GM12878 (cell line): ENCODE measurements around the gene ADPGK. TPM values are rescaled to one million over a fixed set of nuclear protein-coding genes. Genes with fewer than 3 reads are reported as not detected.

Experiments used
- ATAC-seq: fragments of 200-7000 bp; cut with Tn5 transposase; 3 replicates; pipeline ENCODE4 v1.9.1; 2020; ENCODE audit warnings: mild to moderate bottlenecking, moderate library complexity
- BruUV-seq: library from RNA; stranded (reverse); fragments of 400-500 nt; replicated peaks from 2 replicates; lab custom pipeline; 2021; lab: Mats Ljungman, UMichigan
- CTCF ChIA-PET: fragments of 300-600 bp; sonication (Branson Sonifier 250); formaldehyde crosslinking; extraction: SDS; loops from one replicate; lab custom pipeline; 2021; ENCODE audit warnings: inconsistent platforms; lab: Yijun Ruan, JAX
- POLR2A ChIA-PET: fragments of 350-600 bp; formaldehyde crosslinking; extraction: SDS; loops from one replicate; lab custom pipeline; 2021; ENCODE audit warnings: inconsistent platforms; lab: Charles Lee
- RAD21 ChIA-PET: fragments of 300-600 bp; sonication (Branson Sonifier 250); formaldehyde crosslinking; loops from one replicate; lab custom pipeline; 2023; ENCODE audit warnings: antibody characterized with exemption; ENCODE audit not compliant: unreplicated experiment; lab: Charles Lee
- SMC1A ChIA-PET: fragments of 300-600 bp; sonication (Branson Sonifier 250); formaldehyde crosslinking; loops from one replicate; lab custom pipeline; 2023; ENCODE audit not compliant: unreplicated experiment, uncharacterized antibody; lab: Charles Lee
- DNase-seq: peaks from one replicate; pipeline ENCODE4 v3.0.0-alpha.2; 2011; ENCODE audit warnings: low read depth, low spot score
- FAIRE-seq: peaks from 3 replicates; lab custom pipeline; 2011; peaks lifted over from hg19 to GRCh38; lab: Jason Lieb, UNC
- H2AFZ ChIP-seq: 2 replicates; pipeline ENCODE4 v1.6.0; 2011; ENCODE audit warnings: low read depth, low read length, control low read depth; ENCODE audit not compliant: control insufficient read depth
- H3K27ac ChIP-seq: 2 replicates; pipeline ENCODE4 v1.5.1; 2011; ENCODE audit warnings: control low read depth; ENCODE audit not compliant: control insufficient read depth, insufficient read depth
- H3K27me3 ChIP-seq, 2 experiments: replicated peaks in 1 of 2; 2 replicates each; pipeline versions ENCODE4 v1.6.0 to v1.6.1; 2011; ENCODE audit warnings: low read length in 1 of 2; ENCODE audit not compliant: control insufficient read depth in 2 of 2, insufficient read depth in 2 of 2
- H3K36me3 ChIP-seq, 2 experiments: 2 replicates each; pipeline ENCODE4 v1.5.1; 2011; ENCODE audit warnings: low read length in 1 of 2; ENCODE audit not compliant: control insufficient read depth in 2 of 2, insufficient read depth in 2 of 2
- H3K4me1 ChIP-seq: 2 replicates; pipeline ENCODE4 v1.6.1; 2011; ENCODE audit warnings: mild to moderate bottlenecking, low read length, moderate library complexity, mixed read lengths; ENCODE audit not compliant: control insufficient read depth, insufficient read depth
- H3K4me2 ChIP-seq: 2 replicates; pipeline ENCODE4 v1.6.0; 2011; ENCODE audit warnings: control low read depth; ENCODE audit not compliant: control insufficient read depth, insufficient read depth
- H3K4me3 ChIP-seq: fragments of 200-600 bp; sonication (generic); 2 replicates; pipeline ENCODE4 v1.5.1; 2016
- H3K79me2 ChIP-seq: 2 replicates; pipeline ENCODE4 v1.6.0; 2011; ENCODE audit warnings: low read length; ENCODE audit not compliant: control insufficient read depth, insufficient read depth
- H3K9ac ChIP-seq: 2 replicates; pipeline ENCODE4 v1.8.0; 2011; ENCODE audit warnings: low read length, control low read depth, mixed read lengths; ENCODE audit not compliant: control insufficient read depth, insufficient read depth
- H3K9me3 ChIP-seq: replicated peaks from 3 replicates; pipeline ENCODE4 v1.5.1; 2011; ENCODE audit warnings: mild to moderate bottlenecking, low read length; ENCODE audit not compliant: control insufficient read depth, insufficient read depth
- H4K20me1 ChIP-seq: 2 replicates; pipeline ENCODE4 v1.6.0; 2011; ENCODE audit not compliant: control insufficient read depth, insufficient read depth
- BACH1 ChIP-seq: fragments of 450-650 bp; IDR thresholded peaks from 2 replicates; pipeline ENCODE4 v1.6.1; 2017; ENCODE audit warnings: mild to moderate bottlenecking, borderline replicate concordance
- CEBPB ChIP-seq, 2 experiments: fragments of 150-350 bp in 1 of 2; IDR thresholded peaks; 2 replicates each; pipeline ENCODE4 v1.6.1; 2012 to 2014; ENCODE audit warnings: low read depth in 2 of 2, low read length in 2 of 2, borderline replicate concordance in 1 of 2, inconsistent platforms in 1 of 2
- CREM ChIP-seq: IDR thresholded peaks from 2 replicates; pipeline ENCODE4 v1.6.1; 2014; ENCODE audit warnings: antibody characterized with exemption, low read depth
- DPF2 ChIP-seq: fragments of 450-650 bp; IDR thresholded peaks from 2 replicates; pipeline ENCODE4 v1.6.1; 2017; ENCODE audit warnings: mild to moderate bottlenecking
- HCFC1 ChIP-seq: fragments of 150-350 bp; IDR thresholded peaks from 2 replicates; pipeline ENCODE4 v1.6.1; 2014; ENCODE audit warnings: low read length
- IKZF2 ChIP-seq, 2 experiments: fragments of 450-650 bp; IDR thresholded peaks; 2 replicates each; pipeline ENCODE4 v1.6.1; 2017; ENCODE audit warnings: mild to moderate bottlenecking in 2 of 2, moderate library complexity in 2 of 2
- KAT2A ChIP-seq: conservative IDR thresholded peaks from 2 replicates; pipeline ENCODE4 v1.6.1; 2011; ENCODE audit warnings: low read depth, low read length; ENCODE audit not compliant: control insufficient read depth
- MEF2A ChIP-seq: IDR thresholded peaks from 2 replicates; pipeline ENCODE4 v1.6.1; 2011; ENCODE audit warnings: low read depth, mild to moderate bottlenecking, low read length, moderate library complexity; ENCODE audit not compliant: insufficient read depth
- MTA3 ChIP-seq: IDR thresholded peaks from 2 replicates; pipeline ENCODE4 v1.6.1; 2012; ENCODE audit warnings: low read length, inconsistent platforms, borderline replicate concordance
- MXI1 ChIP-seq: fragments of 150-350 bp; IDR thresholded peaks from 2 replicates; pipeline ENCODE4 v1.6.1; 2011; ENCODE audit warnings: low read depth, mild to moderate bottlenecking, inconsistent platforms, low read length, improper control_type of control experiment
- NR2C1 ChIP-seq: fragments of 450-650 bp; IDR thresholded peaks from 2 replicates; pipeline ENCODE4 v1.6.1; 2017; ENCODE audit warnings: antibody characterized with exemption, mild to moderate bottlenecking, moderate library complexity
- NR2C2 ChIP-seq: IDR thresholded peaks from 2 replicates; pipeline ENCODE4 v1.6.1; 2011; ENCODE audit warnings: borderline replicate concordance, low read depth; ENCODE audit not compliant: control insufficient read depth, insufficient read length
- RAD51 ChIP-seq: fragments of 450-650 bp; IDR thresholded peaks from 2 replicates; pipeline ENCODE4 v1.6.1; 2016; ENCODE audit warnings: moderate library complexity, mild to moderate bottlenecking, inconsistent platforms
- SMARCA5 ChIP-seq: fragments of 450-650 bp; IDR thresholded peaks from 2 replicates; pipeline ENCODE4 v1.6.1; 2017; ENCODE audit warnings: mild to moderate bottlenecking
- TAF1 ChIP-seq: IDR thresholded peaks from 2 replicates; pipeline ENCODE4 v1.6.1; 2011; ENCODE audit warnings: mild to moderate bottlenecking, low read depth, low read length, borderline replicate concordance
- YY1 ChIP-seq: IDR thresholded peaks from 2 replicates; pipeline ENCODE4 v1.6.1; 2011; ENCODE audit warnings: low read depth, mild to moderate bottlenecking, low read length
- WGBS: methylation state at CpG from one replicate; pipeline ENCODE4 v1.1.6; 2016; ENCODE audit warnings: low lambda C conversion rate; ENCODE audit not compliant: insufficient replicate concordance, insufficient coverage; ENCODE audit errors: missing lambda C conversion rate; 5-methylcytosine and 5-hydroxymethylcytosine counted together
- in situ Hi-C: fragments of 300-500 bp; cut with MboI; formaldehyde crosslinking; loops from 9 replicates; pipeline ENCODE4 v1.14.3; 2018; ENCODE audit warnings: mixed read lengths
- intact Hi-C: fragments of 100-400 bp; cut with micrococcal nuclease; formaldehyde crosslinking; loops from one replicate; pipeline ENCODE4 v1.14.2; 2022; ENCODE audit not compliant: unreplicated experiment
- polyA plus RNA-seq, 11 experiments: library from polyadenylated mRNA; depleted of rRNA in 4 of 11; unstranded in 6 of 11; stranded (reverse) in 5 of 11; fragments of >200 nt; fragmentation: Nextera tagmentation in 4 of 11; fragmentation: Illumina TruSeq in 1 of 11; extraction: Ambion mirVana in 4 of 11; extraction: Trizol in 1 of 11; gene quantifications; 1 replicate in 1 of 11; 2 replicates in 10 of 11; pipeline versions ENCODE4 v1.2.1 to v1.2.3, GENCODE V29; 2011 to 2016; ENCODE audit warnings: inconsistent platforms in 2 of 11, missing spikeins in 2 of 11, low read depth in 1 of 11
- total RNA-seq, 4 experiments: library from RNA; depleted of rRNA in 3 of 4; stranded (reverse); fragments of >200 nt in 3 of 4; fragmentation: Illumina TruSeq in 1 of 4; extraction: Trizol in 1 of 4; gene quantifications; 2 replicates each; pipeline versions ENCODE4 v1.2.1 to v1.2.3, GENCODE V29; 2013 to 2021

The ADPGK gene
- total and polyA plus RNA-seq, 10 of the 15 experiments (the other 5 are each of a cell fraction or from before 2014, with no cell fraction given), result 13.8 to 146 (median 56.7) TPM

GRCh38 chr15:72781631-72782030, 1.9 kb downstream of the ADPGK start:
- 91% methylated on average over 6 of the region's 6 CpGs for WGBS
- Histone ChIP-seq H3K4me1 (peaks cover 27% of the 10 kb centered on the region), H3K36me3 (0 out of 4 replicates have a peak, but pooled peaks cover 0 to 5% of the 10 kb centered on the region in 2 experiments), H3K4me2 (peak overlapping the region; percentile 94), H2AFZ (no peak overlapping the region), H3K27ac (no peak overlapping the region), H3K9me3 (no peaks in the 10 kb centered on the region), H4K20me1 (peaks cover 3% of the 10 kb centered on the region; the same call in 1 of the 2 replicates), H3K4me3 (peak overlapping the region; percentile 77), H3K9ac (no peak overlapping the region), H3K27me3 (no peaks in the 10 kb centered on the region), H3K79me2 (peaks cover 67% of the 10 kb centered on the region)
- intact Hi-C loops, result loop anchor here (2.0 to 10.0 kb wide), 3 partner anchors 39 to 463 kb away; partner anchors contain the start of genes BBS4 and HIGD2B
- ATAC-seq (no peak), DNase-seq (no peak), FAIRE-seq (peak; percentile 75)
- RAD21 ChIA-PET, result interaction anchor here (1.8 to 2.1 kb wide), 2 partner anchors 42 to 60 kb away, joined by 8 to 10 read pairs; no protein-coding TSS in a partner anchor
- SMC1A ChIA-PET, result interaction anchor here (1.2 to 3.2 kb wide), 5 partner anchors 14 to 95 kb away, joined by 3 to 14 read pairs (median 4); partner anchors contain the start of genes BBS4 and HIGD2B
- TF ChIP-seq YY1 (no peak), SMARCA5 (no peak), IKZF2 (IDR thresholded peaks at IDR 0.05) (no peak), MTA3 (no peak), DPF2 (no peak), BACH1 (no peak), HCFC1 (no peak), NR2C2 (no peak), RAD51 (no peak), MEF2A (no peak), TAF1 (no peak), CEBPB (IDR thresholded peaks at IDR 0.05; ENCODE audit: borderline replicate concordance in 1 of 2, low read depth in 2 of 2, low read length in 2 of 2) (no peak), CREM (no peak), KAT2A (no peak), MXI1 (no peak), NR2C1 (no peak)
- in situ Hi-C loops, result loop anchor here (10.0 kb wide), 1 partner anchor 853 kb away; the partner anchor contains the start of gene NPTN
- POLR2A ChIA-PET, result interaction anchor here (0.6 to 1.2 kb wide), 2 partner anchors 41 to 162 kb away, joined by 3 to 7 read pairs; no protein-coding TSS in a partner anchor
- no TSS peak for BruUV-seq
- CTCF ChIA-PET, result interaction anchor here (1.0 to 2.1 kb wide), 4 partner anchors 8 to 60 kb away, joined by 4 to 9 read pairs (median 6); no protein-coding TSS in a partner anchor
